Measurements from ENCODE around the gene ARID1A.

DNA sequence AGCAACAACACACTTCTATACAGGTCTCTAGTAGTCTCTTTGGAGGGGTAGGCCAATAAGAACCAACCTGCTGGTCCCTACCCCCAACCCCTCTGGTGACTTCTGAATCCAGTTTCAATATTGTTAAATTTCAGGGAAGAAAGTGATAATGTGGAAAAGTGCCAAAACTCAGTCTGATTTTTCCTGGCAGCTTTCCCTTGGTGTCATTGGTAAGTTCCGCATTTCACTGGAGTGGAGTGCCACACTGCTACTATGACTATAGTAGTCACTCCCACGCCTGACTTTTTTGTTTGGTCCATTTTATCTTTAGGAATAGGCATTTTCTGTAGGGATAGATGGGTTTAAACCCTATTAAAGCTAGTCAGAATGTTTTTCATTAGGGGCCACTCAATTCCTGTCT is 5.7 kb upstream of the ARID1A start:
- TF ChIP-seq, protein P1, sequence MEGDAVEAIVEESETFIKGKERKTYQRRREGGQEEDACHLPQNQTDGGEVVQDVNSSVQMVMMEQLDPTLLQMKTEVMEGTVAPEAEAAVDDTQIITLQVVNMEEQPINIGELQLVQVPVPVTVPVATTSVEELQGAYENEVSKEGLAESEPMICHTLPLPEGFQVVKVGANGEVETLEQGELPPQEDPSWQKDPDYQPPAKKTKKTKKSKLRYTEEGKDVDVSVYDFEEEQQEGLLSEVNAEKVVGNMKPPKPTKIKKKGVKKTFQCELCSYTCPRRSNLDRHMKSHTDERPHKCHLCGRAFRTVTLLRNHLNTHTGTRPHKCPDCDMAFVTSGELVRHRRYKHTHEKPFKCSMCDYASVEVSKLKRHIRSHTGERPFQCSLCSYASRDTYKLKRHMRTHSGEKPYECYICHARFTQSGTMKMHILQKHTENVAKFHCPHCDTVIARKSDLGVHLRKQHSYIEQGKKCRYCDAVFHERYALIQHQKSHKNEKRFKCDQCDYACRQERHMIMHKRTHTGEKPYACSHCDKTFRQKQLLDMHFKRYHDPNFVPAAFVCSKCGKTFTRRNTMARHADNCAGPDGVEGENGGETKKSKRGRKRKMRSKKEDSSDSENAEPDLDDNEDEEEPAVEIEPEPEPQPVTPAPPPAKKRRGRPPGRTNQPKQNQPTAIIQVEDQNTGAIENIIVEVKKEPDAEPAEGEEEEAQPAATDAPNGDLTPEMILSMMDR (IDR thresholded peaks at IDR 0.05), result no peak
- no peak for TF ChIP-seq POLR2A (IDR thresholded peaks at IDR 0.05)

Data from stomach (tissue), 4 donors.